ENCODE results near the gene PSMD2. TPM values are rescaled to one million over a fixed set of nuclear protein-coding genes. Genes with fewer than 3 reads are reported as not detected.

The PSMD2 gene
- total RNA-seq, 1 donor from 2014 or later = 507 TPM

GRCh38 chr3:184317201-184317600 lies 18.2 kb downstream of the PSMD2 start:
- no peak overlapping the region for H3K4me3 ChIP-seq (ENCODE audit: low read depth, low read length)
- TF ChIP-seq CTCF (IDR thresholded peaks at IDR 0.05; ENCODE audit: insufficient read depth, low read length, severe bottlenecking) = no peak
- no peaks in the 10 kb centered on the region for H3K27me3 ChIP-seq (ENCODE audit: control insufficient read depth, insufficient read depth, low read length)
- DNase-seq (ENCODE audit: low read depth) (no peak), FAIRE-seq (no peak)
- H3K36me3 ChIP-seq (ENCODE audit: control insufficient read depth, insufficient read depth, low read length) = peaks cover 31% of the 10 kb centered on the region

GRCh38 chr3:184320104-184320445 lies 21.0 kb downstream of the PSMD2 start:
- Histone ChIP-seq H3K27me3 (ENCODE audit: control insufficient read depth, insufficient read depth, low read length) (no peaks in the 10 kb centered on the region), H3K4me3 (ENCODE audit: low read depth, low read length) (peak overlapping the region; percentile 13), H3K36me3 (ENCODE audit: control insufficient read depth, insufficient read depth, low read length) (peaks cover 53% of the 10 kb centered on the region)
- FAIRE-seq (no peak), DNase-seq (ENCODE audit: low read depth) (peak; percentile 89)
- no peak for TF ChIP-seq CTCF (IDR thresholded peaks at IDR 0.05; ENCODE audit: insufficient read depth, low read length, severe bottlenecking)

GRCh38 chr3:184321666-184322065 lies 22.6 kb downstream of the PSMD2 start:
- no peak overlapping the region for H3K4me3 ChIP-seq (ENCODE audit: low read depth, low read length)
- DNase-seq (ENCODE audit: low read depth) = no peak
- FAIRE-seq = no peak
- no peaks in the 10 kb centered on the region for H3K27me3 ChIP-seq (ENCODE audit: control insufficient read depth, insufficient read depth, low read length)
- no peak for TF ChIP-seq CTCF (IDR thresholded peaks at IDR 0.05; ENCODE audit: insufficient read depth, low read length, severe bottlenecking)
- H3K36me3 ChIP-seq (ENCODE audit: control insufficient read depth, insufficient read depth, low read length) = peaks cover 64% of the 10 kb centered on the region

GRCh38 chr3:184322731-184323487 lies 23.9 kb downstream of the PSMD2 start:
- H3K36me3 ChIP-seq (ENCODE audit: control insufficient read depth, insufficient read depth, low read length) = peaks cover 70% of the 10 kb centered on the region
- H3K27me3 ChIP-seq (ENCODE audit: control insufficient read depth, insufficient read depth, low read length) = no peaks in the 10 kb centered on the region
- no peak for DNase-seq (ENCODE audit: low read depth)
- no peak overlapping the region for H3K4me3 ChIP-seq (ENCODE audit: low read depth, low read length)
- no peak for TF ChIP-seq CTCF (IDR thresholded peaks at IDR 0.05; ENCODE audit: insufficient read depth, low read length, severe bottlenecking)
- FAIRE-seq = no peak

- Histone ChIP-seq H3K27me3 (ENCODE audit: control insufficient read depth, insufficient read depth, low read length) (no peaks in the 10 kb centered on the region), H3K36me3 (ENCODE audit: control insufficient read depth, insufficient read depth, low read length) (peaks cover 74% of the 10 kb centered on the region), H3K4me3 (ENCODE audit: low read depth, low read length) (no peak overlapping the region)
- FAIRE-seq (no peak), DNase-seq (ENCODE audit: low read depth) (no peak)
- no peak for TF ChIP-seq CTCF (IDR thresholded peaks at IDR 0.05; ENCODE audit: insufficient read depth, low read length, severe bottlenecking)
Measured at GRCh38 chr3:184323696-184324095, 24.7 kb downstream of the PSMD2 start.

GRCh38 chr3:184325269-184325668 lies 26.2 kb downstream of the PSMD2 start:
- Histone ChIP-seq H3K4me3 (ENCODE audit: low read depth, low read length) (no peak overlapping the region), H3K27me3 (ENCODE audit: control insufficient read depth, insufficient read depth, low read length) (no peaks in the 10 kb centered on the region), H3K36me3 (ENCODE audit: control insufficient read depth, insufficient read depth, low read length) (peaks cover 79% of the 10 kb centered on the region)
- TF ChIP-seq CTCF (IDR thresholded peaks at IDR 0.05; ENCODE audit: insufficient read depth, low read length, severe bottlenecking) = no peak
- FAIRE-seq (no peak), DNase-seq (ENCODE audit: low read depth) (no peak)

Data from bronchial epithelial cell (primary cell).